K562 (cell line): ENCODE measurements around the gene RFPL3. TPM values are rescaled to one million over a fixed set of nuclear protein-coding genes. Genes with fewer than 3 reads are reported as not detected.
"Not testable (repeated sequence)": the region's sequence is repeated elsewhere in the genome, so short reads cannot be mapped to it uniquely, and the experiment has no call there.

Source experiments
- ATAC-seq: fragments of 200-7000 bp; cut with Tn5 transposase; 3 replicates; pipeline ENCODE4 v1.9.1; 2020; ENCODE audit warnings: moderate library complexity
- BruUV-seq: library from RNA; stranded (reverse); fragments of 400-500 nt; replicated peaks from 2 replicates; lab custom pipeline; 2021; lab: Mats Ljungman, UMichigan
- CTCF ChIA-PET: fragments of 300-600 bp; formaldehyde crosslinking; extraction: SDS; loops from one replicate; lab custom pipeline; 2021; ENCODE audit warnings: low intra/inter-chr PET ratio; lab: Yijun Ruan, JAX
- POLR2A ChIA-PET: fragments of 300-600, 350-650 bp; sonication (Branson Sonifier 250); formaldehyde crosslinking; extraction: SDS; loops from one replicate; lab custom pipeline; 2021; ENCODE audit warnings: antibody characterized with exemption, inconsistent platforms; lab: Yijun Ruan, JAX
- DNase-seq, 4 experiments: peaks; one replicate each; pipeline versions ENCODE4 v3.0.0 to v3.0.0-alpha.2; 2011 to 2018; ENCODE audit warnings: low spot score in 3 of 4, mixed read lengths in 3 of 4; ENCODE audit errors: extremely low read depth in 1 of 4
- FAIRE-seq: peaks from 2 replicates; lab custom pipeline; 2011; peaks lifted over from hg19 to GRCh38; lab: Jason Lieb, UNC
- H2AFZ ChIP-seq: 2 replicates; pipeline ENCODE4 v1.6.0; 2011; ENCODE audit warnings: low read depth, low read length, control low read depth, inconsistent platforms
- H3K27ac ChIP-seq: fragments of 200-600 bp; 3 replicates; pipeline ENCODE4 v1.8.0; 2011; ENCODE audit warnings: low read depth, mild to moderate bottlenecking, control low read depth, inconsistent platforms, low read length, moderate library complexity, mixed read lengths; ENCODE audit errors: extremely low read depth
- H3K27me3 ChIP-seq, 2 experiments: fragments of 300-600 bp in 1 of 2; 2 replicates in 1 of 2; 3 replicates in 1 of 2; pipeline versions ENCODE4 v1.6.0 to v1.8.0; 2011; ENCODE audit warnings: inconsistent platforms in 2 of 2, low read length in 2 of 2, mild to moderate bottlenecking in 1 of 2, mixed read lengths in 1 of 2, moderate library complexity in 1 of 2; ENCODE audit not compliant: control insufficient read depth in 2 of 2, insufficient read depth in 2 of 2
- H3K36me3 ChIP-seq: fragments of 300-600 bp; 3 replicates; pipeline ENCODE4 v1.8.0; 2011; ENCODE audit warnings: mild to moderate bottlenecking, low read length, inconsistent platforms; ENCODE audit not compliant: control insufficient read depth, insufficient read depth
- H3K4me1 ChIP-seq, 2 experiments: fragments of 200-600 bp in 1 of 2; replicated peaks in 1 of 2; 2 replicates in 1 of 2; 3 replicates in 1 of 2; pipeline versions ENCODE4 v1.5.1 to v1.8.0; 2011; ENCODE audit warnings: inconsistent platforms in 2 of 2, low read length in 2 of 2, mild to moderate bottlenecking in 1 of 2, mixed read lengths in 1 of 2, moderate library complexity in 1 of 2; ENCODE audit not compliant: control insufficient read depth in 2 of 2, insufficient read depth in 2 of 2
- H3K4me2 ChIP-seq: 2 replicates; pipeline ENCODE4 v1.6.1; 2011; ENCODE audit warnings: low read length, control low read depth, inconsistent platforms, mixed read lengths; ENCODE audit not compliant: insufficient read depth
- H3K4me3 ChIP-seq: fragments of 200-600 bp; sonication (generic), shearing (Covaris generic); 2 replicates; pipeline ENCODE4 v1.5.1; 2016; ENCODE audit warnings: control low read depth, inconsistent platforms
- H3K79me2 ChIP-seq: fragments of 200-600 bp; 3 replicates; pipeline ENCODE4 v1.8.0; 2011; ENCODE audit warnings: low read length, inconsistent platforms; ENCODE audit not compliant: control insufficient read depth, insufficient read depth
- H3K9ac ChIP-seq, 2 experiments: 2 replicates each; pipeline versions ENCODE4 v1.6.0 to v1.6.1; 2011; ENCODE audit warnings: low read depth in 2 of 2, low read length in 2 of 2, control low read depth in 1 of 2, inconsistent platforms in 1 of 2, mild to moderate bottlenecking in 1 of 2, mixed read lengths in 1 of 2; ENCODE audit not compliant: insufficient read depth in 1 of 2
- H3K9me1 ChIP-seq: one replicate; pipeline ENCODE4 v1.6.0; 2011; ENCODE audit warnings: inconsistent platforms, mild to moderate bottlenecking, low read length, moderate library complexity; ENCODE audit not compliant: control insufficient read depth, insufficient read depth
- H3K9me3 ChIP-seq: replicated peaks from 2 replicates; pipeline ENCODE4 v1.5.1; 2011; ENCODE audit warnings: low read depth, low read length, inconsistent platforms; ENCODE audit not compliant: control insufficient read depth, insufficient read depth
- H4K20me1 ChIP-seq: replicated peaks from 2 replicates; pipeline ENCODE4 v1.6.1; 2011; ENCODE audit warnings: low read length, inconsistent platforms, mixed read lengths; ENCODE audit not compliant: control insufficient read depth, insufficient read depth
- CHD2 ChIP-seq: IDR thresholded peaks from 2 replicates; pipeline ENCODE4 v1.6.1; 2011; ENCODE audit warnings: low read depth, low read length
- PREB ChIP-seq: sonication (generic); formaldehyde crosslinking; IDR thresholded peaks from 2 replicates; pipeline ENCODE4 v1.8.1; 2023; ENCODE audit warnings: mild to moderate bottlenecking, missing genetic modification reagents
- RBM22 ChIP-seq: fragments of 200-400 bp; formaldehyde crosslinking; IDR thresholded peaks from 2 replicates; pipeline ENCODE4 v1.6.1; 2018; ENCODE audit warnings: low read length, low read depth; ENCODE audit not compliant: poor library complexity, severe bottlenecking
- SP2 ChIP-seq: IDR thresholded peaks from 2 replicates; pipeline ENCODE4 v1.6.1; 2011; ENCODE audit warnings: mild to moderate bottlenecking, low read depth, low read length, moderate library complexity; ENCODE audit not compliant: poor library complexity, severe bottlenecking; ENCODE audit errors: extremely low read depth
- ZKSCAN1 ChIP-seq: fragments of 150-350 bp; IDR thresholded peaks from 2 replicates; pipeline ENCODE4 v1.6.1; 2016; ENCODE audit warnings: low read depth, low read length
- ZNF280A ChIP-seq: fragments of 450-650 bp; IDR thresholded peaks from 2 replicates; pipeline ENCODE4 v1.6.1; 2018; ENCODE audit warnings: mild to moderate bottlenecking, low read depth; ENCODE audit not compliant: partially characterized antibody
- ZNF584 ChIP-seq: fragments of 200-800 bp; sonication (Bioruptor generic); IDR thresholded peaks from 2 replicates; pipeline ENCODE4 v1.6.1; 2016; ENCODE audit warnings: low read depth, mild to moderate bottlenecking, missing genetic modification characterization, missing compliant biosample characterization
- WGBS: fragments of 100-300 bp; shearing (Covaris generic); methylation state at CpG from one replicate; pipeline ENCODE4 v1.1.6; 2016; ENCODE audit warnings: low coverage, mixed read lengths; ENCODE audit not compliant: insufficient coverage; ENCODE audit errors: missing lambda C conversion rate; 5-methylcytosine and 5-hydroxymethylcytosine counted together
- in situ Hi-C: fragments of 300-500 bp; cut with MboI; formaldehyde crosslinking; loops from 4 replicates; pipeline ENCODE4 v1.15.0; 2018; ENCODE audit warnings: inconsistent platforms, mixed read lengths
- intact Hi-C: fragments of 100-400 bp; cut with micrococcal nuclease; formaldehyde crosslinking; loops from 2 replicates; pipeline ENCODE4 v1.14.2; 2022
- polyA plus RNA-seq, 8 experiments: library from polyadenylated mRNA; depleted of rRNA in 4 of 8; stranded (reverse) in 5 of 8; unstranded in 3 of 8; fragments of >200 nt; fragmentation: Nextera tagmentation in 2 of 8; fragmentation: Illumina TruSeq in 1 of 8; extraction: Ambion mirVana in 2 of 8; extraction: Trizol in 1 of 8; gene quantifications; 2 replicates each; pipeline versions ENCODE4 v1.2.1 to v1.2.3, GENCODE V29; 2011 to 2014; ENCODE audit warnings: inconsistent platforms in 1 of 8, missing spikeins in 1 of 8
- total RNA-seq, 7 experiments: library from RNA; depleted of rRNA in 6 of 7; stranded (reverse); fragments of >200 nt in 6 of 7; fragmentation: Illumina TruSeq in 2 of 7; extraction: Trizol in 2 of 7; gene quantifications; 2 replicates each; pipeline versions ENCODE4 v1.2.1 to v1.2.3, GENCODE V29; 2011 to 2021; ENCODE audit warnings: low replicate concordance in 1 of 7

Gene RFPL3
- total and polyA plus RNA-seq, 9 of the 15 experiments (the other 6 are each of a cell fraction or from before 2014, with no cell fraction given) = not detected

- TF ChIP-seq PREB (CRISPR knock-in tag) (no peak), CHD2 (no peak), ZKSCAN1 (no peak), RBM22 (no peak), ZNF280A (no peak), ZNF584 (CRISPR knock-in tag) (no peak), SP2 (no peak)
Observed at GRCh38 chr22:32336771-32337424, 20.8 kb upstream of the RFPL3 start (continued).

- H3K36me3 ChIP-seq, H3K9ac ChIP-seq, H3K79me2 ChIP-seq, ATAC-seq, H3K4me2 ChIP-seq, DNase-seq, H3K9me3 ChIP-seq, intact Hi-C loops, BruUV-seq, FAIRE-seq, H3K4me1 ChIP-seq, H3K4me3 ChIP-seq, H3K27ac ChIP-seq, in situ Hi-C loops, H4K20me1 ChIP-seq, H3K9me1 ChIP-seq, H2AFZ ChIP-seq: not testable (repeated sequence)
- POLR2A ChIA-PET = interaction anchor here (0.8 kb wide), 1 partner anchor 14 kb away, joined by 3 read pairs; no protein-coding TSS in a partner anchor
- CTCF ChIA-PET = interaction anchor here (0.6 kb wide), 1 partner anchor 675 kb away, joined by 3 read pairs; no protein-coding TSS in a partner anchor
- peaks cover 15 to 63% of the 10 kb centered on the region in 2 experiments; a peak in 4 of 5 replicates for H3K27me3 ChIP-seq
- WGBS = 0% methylated on average over 3 of the region's 6 CpGs
Observed at GRCh38 chr22:32337425-32337824, 20.2 kb upstream of the RFPL3 start.
